Measurements from ENCODE around the gene ACLY. TPM values are rescaled to one million over a fixed set of nuclear protein-coding genes. Genes with fewer than 3 reads are reported as not detected.
"Not testable (repeated sequence)": the region's sequence is repeated elsewhere in the genome, so short reads cannot be mapped to it uniquely, and the experiment has no call there.

The ACLY gene
- total and polyA plus RNA-seq, 2 of the 13 experiments (the other 11 are each of a cell fraction or from before 2014, with no cell fraction given) = 111 to 218 TPM

GRCh38 chr17:41860254-41860931, 58.4 kb downstream of the ACLY start (continued):
- TF ChIP-seq, protein P1, sequence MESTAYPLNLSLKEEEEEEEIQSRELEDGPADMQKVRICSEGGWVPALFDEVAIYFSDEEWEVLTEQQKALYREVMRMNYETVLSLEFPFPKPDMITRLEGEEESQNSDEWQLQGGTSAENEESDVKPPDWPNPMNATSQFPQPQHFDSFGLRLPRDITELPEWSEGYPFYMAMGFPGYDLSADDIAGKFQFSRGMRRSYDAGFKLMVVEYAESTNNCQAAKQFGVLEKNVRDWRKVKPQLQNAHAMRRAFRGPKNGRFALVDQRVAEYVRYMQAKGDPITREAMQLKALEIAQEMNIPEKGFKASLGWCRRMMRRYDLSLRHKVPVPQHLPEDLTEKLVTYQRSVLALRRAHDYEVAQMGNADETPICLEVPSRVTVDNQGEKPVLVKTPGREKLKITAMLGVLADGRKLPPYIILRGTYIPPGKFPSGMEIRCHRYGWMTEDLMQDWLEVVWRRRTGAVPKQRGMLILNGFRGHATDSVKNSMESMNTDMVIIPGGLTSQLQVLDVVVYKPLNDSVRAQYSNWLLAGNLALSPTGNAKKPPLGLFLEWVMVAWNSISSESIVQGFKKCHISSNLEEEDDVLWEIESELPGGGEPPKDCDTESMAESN (CRISPR knock-in tag; conservative IDR thresholded peaks at IDR 0.05) = no peak
- no peak for TF ChIP-seq NFATC3 (CRISPR knock-in tag; IDR thresholded peaks at IDR 0.05)
- TF ChIP-seq ZNF770 (CRISPR knock-in tag; IDR thresholded peaks at IDR 0.05) = no peak
- no peak for TF ChIP-seq ZNF737 (CRISPR knock-in tag; IDR thresholded peaks at IDR 0.05; ENCODE audit: borderline replicate concordance)
- TF ChIP-seq RXRA (CRISPR knock-in tag; IDR thresholded peaks at IDR 0.05) = no peak
- no peak for TF ChIP-seq ZNF572 (CRISPR knock-in tag; IDR thresholded peaks at IDR 0.05)
- TF ChIP-seq JUN (CRISPR knock-in tag; IDR thresholded peaks at IDR 0.05) = no peak
- TF ChIP-seq HIVEP1 (CRISPR knock-in tag; IDR thresholded peaks at IDR 0.05) = no peak
- TF ChIP-seq ESRRA (CRISPR knock-in tag; IDR thresholded peaks at IDR 0.05; ENCODE audit: low read depth) = no peak
- no peak for TF ChIP-seq ZNF883 (CRISPR knock-in tag; IDR thresholded peaks at IDR 0.05; ENCODE audit: not compliant biosample characterization)
- no peak for TF ChIP-seq POGZ (CRISPR knock-in tag; IDR thresholded peaks at IDR 0.05)

GRCh38 chr17:41851382-41851781, 67.4 kb downstream of the ACLY start:
- H3K4me3 ChIP-seq (replicated peaks in 1 of 3; ENCODE audit: insufficient read depth in 1 of 3, low read depth in 2 of 3, low read length in 3 of 3); H3K9ac ChIP-seq (ENCODE audit: insufficient read depth, low read depth, low read length); ATAC-seq; H3K27me3 ChIP-seq (ENCODE audit: control insufficient read depth in 1 of 2, insufficient read depth in 2 of 2, low read length in 2 of 2); H3K27ac ChIP-seq (ENCODE audit: extremely low read length, insufficient read depth, low read length); in situ Hi-C loops (cut with HindIII; ENCODE audit: extremely low pct_ligation_motif_present, low pct_unique_long_range_greater_than_20kb); BruUV-seq (replicated peaks); H3K9me3 ChIP-seq (ENCODE audit: low read length); CTCF ChIA-PET (ENCODE audit: low intra/inter-chr PET ratio, low total read pairs); H4K20me1 ChIP-seq (ENCODE audit: insufficient read depth, low read length); intact Hi-C loops (cut with micrococcal nuclease; ENCODE audit: unreplicated experiment); DNase-seq (ENCODE audit: low spot score); FAIRE-seq; H3K4me2 ChIP-seq (ENCODE audit: low read depth, low read length); H3K4me1 ChIP-seq (ENCODE audit: insufficient read depth, low read length); H2AFZ ChIP-seq (ENCODE audit: low read length): not testable (repeated sequence)
- peaks cover 20 to 44% of the 10 kb centered on the region in 2 experiments for H3K36me3 ChIP-seq (replicated peaks in 1 of 2; ENCODE audit: control insufficient read depth in 1 of 2, insufficient read depth in 2 of 2, low read length in 2 of 2)
- peaks cover 42% of the 10 kb centered on the region for H3K79me2 ChIP-seq (ENCODE audit: insufficient read depth, low read length)
- 97% methylated on average over 14 of the region's 14 CpGs for WGBS (ENCODE audit: low lambda C conversion rate)
- POLR2A ChIA-PET = interaction anchor here (0.5 kb wide), 1 partner anchor 1274 kb away, joined by 3 read pairs; the partner anchor contains the start of gene BRCA1

Measured in HepG2 (cell line).